Measurements from ENCODE around the gene SYCE1.

GRCh38 chr10:133516057-133516456 is 49.3 kb downstream of the SYCE1 start:
- TF ChIP-seq NANOG (IDR thresholded peaks at IDR 0.05; ENCODE audit: borderline replicate concordance) (no peak), CTCF (conservative IDR thresholded peaks at IDR 0.05; ENCODE audit: low read depth in 2 of 2) (no peak), ETS1 (IDR thresholded peaks at IDR 0.05) (no peak), CREB1 (CRISPR knock-in tag; IDR thresholded peaks at IDR 0.05; ENCODE audit: low read depth) (no peak), ZNF114 (CRISPR knock-in tag; IDR thresholded peaks at IDR 0.05) (no peak), EZH2 (IDR thresholded peaks at IDR 0.05; ENCODE audit: low read depth, unreplicated experiment) (no peak), EZH2phosphoT487 (IDR thresholded peaks at IDR 0.05; ENCODE audit: unreplicated experiment) (no peak), POLR2AphosphoS5 (IDR thresholded peaks at IDR 0.05; ENCODE audit: low read depth) (no peak), REST (IDR thresholded peaks at IDR 0.05; ENCODE audit: unreplicated experiment) (no peak), JUNB (IDR thresholded peaks at IDR 0.05; ENCODE audit: unreplicated experiment) (no peak), STAT1 (IDR thresholded peaks at IDR 0.05; ENCODE audit: unreplicated experiment) (no peak)

All from GM23338 (cell line).